Mesodermal cell (in vitro differentiated cells): Measurements from ENCODE around the gene COQ8A.
"Not testable (repeated sequence)": the region's sequence is repeated elsewhere in the genome, so short reads cannot be mapped to it uniquely, and the experiment has no call there.

Experiments
- H3K27ac ChIP-seq: 2 replicates; pipeline ENCODE4 v1.7.0; 2013; ENCODE audit warnings: mild to moderate bottlenecking, low read depth, low read length, moderate library complexity; ENCODE audit not compliant: severe bottlenecking
- H3K36me3 ChIP-seq: 2 replicates; pipeline ENCODE4 v1.7.1; 2013; ENCODE audit warnings: mild to moderate bottlenecking, low read length, moderate library complexity; ENCODE audit not compliant: control insufficient read depth, insufficient read depth
- H3K4me1 ChIP-seq: one replicate; pipeline ENCODE4 v1.7.1; 2013; ENCODE audit warnings: mild to moderate bottlenecking, low read length; ENCODE audit not compliant: insufficient read depth, control insufficient read depth, poor library complexity, severe bottlenecking
- H3K4me3 ChIP-seq: 2 replicates; pipeline ENCODE4 v1.7.0; 2013; ENCODE audit warnings: low read length, control low read depth, mild to moderate bottlenecking; ENCODE audit not compliant: insufficient read depth, poor library complexity, severe bottlenecking; ENCODE audit errors: extremely low read depth
- H3K9me3 ChIP-seq: 2 replicates; pipeline ENCODE4 v1.7.1; 2013; ENCODE audit warnings: mild to moderate bottlenecking, low read length, moderate library complexity; ENCODE audit not compliant: control insufficient read depth
- WGBS, 2 experiments: methylation state at CpG; one replicate each; pipeline ENCODE4 v1.1.5; 2013; ENCODE audit warnings: missing lambda C conversion rate in 2 of 2; ENCODE audit not compliant: insufficient coverage in 2 of 2; 5-methylcytosine and 5-hydroxymethylcytosine counted together

Gene COQ8A

DNA sequence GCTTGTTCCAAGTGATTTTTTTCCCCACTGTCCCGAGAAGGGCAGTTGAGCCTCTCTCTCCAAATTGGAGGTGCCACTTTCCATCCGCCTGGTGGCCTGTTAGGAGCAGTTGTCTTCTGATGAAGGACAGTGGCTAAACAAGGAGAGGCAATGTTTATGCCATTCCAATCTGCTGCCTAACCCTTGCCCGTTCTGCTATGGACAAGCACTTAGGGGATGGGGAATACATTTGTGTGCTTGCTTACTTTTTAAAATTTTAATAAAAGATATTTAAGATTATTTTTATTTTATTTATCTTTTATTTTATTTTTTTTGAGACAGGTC lies 12.0 kb downstream of the COQ8A start:
- Histone ChIP-seq H3K4me1 (no peaks in the 10 kb centered on the region), H3K4me3 (no peak overlapping the region), H3K27ac (no peak overlapping the region), H3K36me3 (no peaks in the 10 kb centered on the region), H3K9me3 (peaks cover 9% of the 10 kb centered on the region)
- WGBS, 2 experiments = 76 to 92% methylated on average over 2 of the region's 3 CpGs

DNA sequence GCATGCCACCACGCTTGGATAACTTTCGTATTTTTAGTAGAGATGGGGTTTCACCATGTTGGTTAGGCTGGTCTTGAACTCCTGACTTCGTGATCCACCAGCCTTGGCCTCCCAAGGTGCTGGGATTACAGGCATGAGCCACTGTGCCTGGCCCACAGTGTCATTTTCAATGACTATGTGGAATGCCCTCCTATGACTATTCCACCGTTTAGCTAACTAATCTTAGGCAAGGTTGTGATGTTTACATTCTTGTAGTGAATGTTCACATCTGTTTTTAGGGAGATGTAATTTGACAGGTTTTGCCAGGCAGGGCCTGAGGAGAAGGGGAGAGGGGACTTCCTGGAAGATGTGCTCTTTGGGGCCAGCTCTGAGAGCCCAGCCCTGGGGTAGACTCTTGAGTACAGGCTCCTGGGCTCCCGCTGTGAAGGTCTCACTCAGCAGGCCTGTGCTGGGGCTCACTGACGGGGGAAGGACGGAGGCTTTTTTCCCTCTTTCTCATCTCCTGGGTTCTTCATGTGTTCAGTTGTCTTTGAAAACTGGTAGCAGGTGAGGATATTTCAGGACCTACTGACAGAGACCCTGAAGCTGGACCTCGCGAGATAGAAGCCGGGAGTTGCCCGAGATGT lies 13.2 kb downstream of the COQ8A start:
- Histone ChIP-seq H3K9me3 (peaks cover 4% of the 10 kb centered on the region), H3K27ac (no peak overlapping the region), H3K36me3 (no peaks in the 10 kb centered on the region), H3K4me3 (no peak overlapping the region), H3K4me1 (no peaks in the 10 kb centered on the region)
- WGBS, 2 experiments = 91% methylated on average over 8 to 10 of the region's 11 CpGs

DNA sequence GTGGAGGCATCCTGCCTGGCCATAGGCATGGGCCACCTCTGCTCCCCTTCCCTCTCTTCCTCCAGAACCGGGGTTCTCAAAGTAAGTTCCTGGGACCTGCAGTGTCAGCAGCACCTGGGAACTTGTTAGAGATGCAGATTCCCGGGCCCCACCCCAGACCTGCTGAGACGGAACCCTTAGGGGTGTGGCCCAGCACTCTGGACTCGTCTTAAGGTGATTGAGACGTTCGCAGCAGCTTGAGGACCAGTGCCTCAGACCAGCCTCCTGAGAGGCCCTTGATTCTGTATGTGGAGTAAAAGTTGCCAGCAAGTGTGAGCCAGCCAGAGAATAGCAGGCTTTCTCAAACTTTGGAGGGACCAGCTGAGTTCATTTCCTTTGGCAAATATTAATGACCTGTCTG lies 14.2 kb downstream of the COQ8A start:
- no peak overlapping the region for H3K4me3 ChIP-seq
- H3K4me1 ChIP-seq = no peaks in the 10 kb centered on the region
- H3K9me3 ChIP-seq = peaks cover 4% of the 10 kb centered on the region
- WGBS, 2 experiments = 92 to 94% methylated on average over 5 to 6 of the region's 6 CpGs
- H3K36me3 ChIP-seq = no peaks in the 10 kb centered on the region
- H3K27ac ChIP-seq = no peak overlapping the region

DNA sequence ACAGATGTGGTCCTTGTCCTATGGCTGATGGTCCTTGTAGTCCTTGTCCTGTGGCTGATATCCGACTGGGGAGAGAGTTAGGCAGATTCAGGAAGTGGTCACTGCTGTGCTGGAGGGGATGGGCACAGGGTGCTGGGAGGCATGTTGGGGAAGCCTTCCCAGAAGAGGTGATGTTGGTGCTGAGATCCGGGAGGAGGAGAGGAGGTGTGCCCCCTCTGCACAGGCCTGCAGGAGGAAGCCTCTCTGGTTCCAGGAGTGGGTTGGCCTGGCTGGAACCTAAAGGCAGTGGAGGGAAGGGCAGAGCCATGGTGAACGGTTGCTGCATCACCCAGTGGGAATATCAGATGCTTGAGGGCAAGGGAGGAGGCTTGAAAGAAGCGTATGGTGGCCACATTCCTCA lies 14.7 kb downstream of the COQ8A start:
- no peaks in the 10 kb centered on the region for H3K36me3 ChIP-seq
- no peak overlapping the region for H3K27ac ChIP-seq
- peaks cover 4% of the 10 kb centered on the region for H3K9me3 ChIP-seq
- no peak overlapping the region for H3K4me3 ChIP-seq
- H3K4me1 ChIP-seq = no peaks in the 10 kb centered on the region
- 98 to 100% methylated on average over 3 of the region's 4 CpGs for WGBS, 2 experiments

DNA sequence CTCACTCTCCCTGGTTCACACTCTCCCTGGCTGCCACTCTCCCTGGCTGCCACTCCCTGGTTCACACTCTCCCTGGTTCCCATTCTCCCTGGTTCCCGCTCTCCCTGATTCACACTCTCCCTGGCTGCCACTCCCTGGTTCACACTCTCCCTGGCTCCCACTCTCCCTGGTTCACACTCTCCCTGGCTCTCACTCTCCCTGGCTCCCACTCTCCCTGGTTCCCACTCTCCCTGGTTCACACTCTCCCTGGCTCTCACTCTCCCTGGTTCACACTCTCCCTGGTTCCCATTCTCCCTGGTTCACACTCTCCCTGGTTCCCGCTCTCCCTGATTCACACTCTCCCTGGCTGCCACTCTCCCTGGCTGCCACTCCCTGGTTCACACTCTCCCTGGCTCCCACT lies 15.8 kb downstream of the COQ8A start:
- H3K36me3 ChIP-seq, H3K4me1 ChIP-seq, H3K27ac ChIP-seq, H3K9me3 ChIP-seq, H3K4me3 ChIP-seq: not testable (repeated sequence)
- 84 to 100% methylated on average over 2 of the region's 2 CpGs for WGBS, 2 experiments

DNA sequence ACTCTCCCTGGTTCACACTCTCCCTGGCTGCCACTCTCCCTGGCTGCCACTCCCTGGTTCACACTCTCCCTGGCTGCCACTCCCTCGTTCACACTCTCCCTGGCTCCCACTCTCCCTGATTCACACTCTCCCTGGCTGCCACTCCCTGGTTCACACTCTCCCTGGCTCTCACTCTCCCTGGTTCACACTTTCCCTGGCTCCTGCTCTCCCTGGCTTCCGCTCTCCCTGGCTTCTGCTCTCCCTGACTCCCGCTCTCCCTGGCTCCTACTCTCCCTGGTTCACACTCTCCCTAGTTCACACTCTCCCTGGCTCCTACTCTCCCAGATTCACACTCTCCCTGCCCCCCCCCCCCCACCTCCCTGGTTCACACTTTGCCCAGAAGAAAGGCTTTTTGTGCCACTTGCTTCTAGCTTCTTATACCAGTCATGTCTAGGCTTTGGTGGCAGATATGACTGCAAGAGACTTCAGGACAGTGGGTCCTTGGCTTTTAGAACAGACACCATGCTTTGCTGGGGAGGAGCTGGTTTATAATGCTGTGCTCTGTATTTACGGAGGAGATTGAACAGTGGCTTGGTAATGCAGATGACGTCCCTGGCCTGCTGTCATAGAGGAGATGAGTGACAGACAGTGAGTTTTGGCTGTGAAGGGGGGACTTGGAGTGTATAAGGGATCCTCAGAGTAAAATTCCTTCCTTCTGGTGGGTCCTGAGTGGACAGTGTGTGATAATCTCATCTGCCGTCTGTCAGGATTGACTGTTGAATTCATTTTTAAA lies 17.0 kb downstream of the COQ8A start:
- Histone ChIP-seq H3K9me3 (peaks cover 4% of the 10 kb centered on the region), H3K27ac (no peak overlapping the region)
- WGBS, 2 experiments = 82 to 91% methylated on average over 4 to 5 of the region's 6 CpGs

DNA sequence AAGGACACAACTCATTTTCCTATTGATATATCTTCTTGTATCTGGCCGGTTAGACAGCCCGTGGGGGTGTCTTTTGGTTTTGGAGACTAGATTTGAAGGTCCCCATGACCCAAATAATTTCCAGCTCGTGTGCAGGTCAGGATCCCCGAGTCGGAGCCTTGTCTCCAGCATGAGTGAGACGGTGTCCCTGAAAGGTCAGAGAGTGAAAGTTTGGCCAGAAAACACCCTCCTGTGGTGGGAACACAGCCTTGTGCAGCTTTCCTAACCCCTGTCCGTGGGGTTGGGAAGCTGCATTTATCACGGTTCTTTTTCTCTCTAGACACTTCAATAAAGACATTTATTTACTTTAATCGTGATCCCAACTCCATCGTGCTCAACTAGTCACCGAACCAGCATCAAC lies 17.6 kb downstream of the COQ8A start:
- WGBS, 2 experiments = 93 to 96% methylated on average over 9 to 10 of the region's 11 CpGs
- Histone ChIP-seq H3K9me3 (peaks cover 4% of the 10 kb centered on the region), H3K36me3 (no peaks in the 10 kb centered on the region), H3K27ac (no peak overlapping the region), H3K4me1 (no peaks in the 10 kb centered on the region), H3K4me3 (no peak overlapping the region)

More for the DNA sequence above, 17.0 kb downstream of the COQ8A start:
- Histone ChIP-seq H3K4me1 (no peaks in the 10 kb centered on the region), H3K4me3 (no peak overlapping the region), H3K36me3 (no peaks in the 10 kb centered on the region)

DNA sequence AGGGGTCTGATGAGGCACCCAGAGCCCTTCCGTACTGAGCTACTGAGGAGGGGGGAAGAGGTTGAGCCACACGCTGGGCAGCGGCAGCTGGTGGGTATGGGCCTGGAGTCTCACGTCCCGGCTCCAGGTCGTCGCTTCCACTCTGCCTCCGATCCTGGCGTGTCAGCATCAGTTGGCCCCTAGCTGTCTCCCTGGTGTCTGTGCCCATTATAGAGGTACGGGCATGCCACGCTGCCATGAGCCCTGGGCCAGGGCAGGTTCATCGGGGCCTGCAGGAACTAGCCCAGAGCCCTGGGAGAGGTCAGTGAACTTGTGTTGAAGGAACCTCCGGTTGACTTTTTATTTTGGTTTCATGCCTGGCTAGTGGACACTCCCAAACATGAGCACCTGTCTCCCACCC lies 18.2 kb downstream of the COQ8A start:
- no peaks in the 10 kb centered on the region for H3K4me1 ChIP-seq
- H3K9me3 ChIP-seq = peaks cover 4% of the 10 kb centered on the region
- WGBS, 2 experiments = 74 to 92% methylated on average over 9 to 11 of the region's 13 CpGs
- no peaks in the 10 kb centered on the region for H3K36me3 ChIP-seq
- no peak overlapping the region for H3K27ac ChIP-seq
- no peak overlapping the region for H3K4me3 ChIP-seq

DNA sequence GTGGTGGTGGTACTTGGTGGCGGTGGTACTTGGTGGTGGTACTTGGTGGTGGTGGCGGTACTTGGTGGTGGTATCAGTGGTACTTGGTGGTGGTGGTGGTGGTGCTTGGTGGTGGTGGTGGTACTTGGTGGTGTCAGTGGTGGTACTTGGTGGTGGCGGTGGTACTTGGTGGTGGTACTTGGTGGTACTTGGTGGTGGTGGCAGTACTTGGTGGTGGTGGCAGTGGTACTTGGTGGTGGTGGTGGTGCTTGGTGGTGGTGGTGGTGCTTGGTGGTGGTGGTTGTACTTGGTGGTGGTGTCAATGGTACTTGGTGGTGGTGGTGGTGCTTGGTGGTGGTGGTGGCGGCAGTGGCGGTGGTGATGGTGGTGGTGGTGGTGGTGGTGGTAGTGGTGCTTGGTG lies 20.2 kb downstream of the COQ8A start:
- Histone ChIP-seq H3K4me3 (no peak overlapping the region), H3K27ac (no peak overlapping the region), H3K4me1 (no peaks in the 10 kb centered on the region), H3K9me3 (no peaks in the 10 kb centered on the region), H3K36me3 (no peaks in the 10 kb centered on the region)
- 20% methylated on average over 1 of the region's 5 CpGs; no CpG with 5 or more reads in 1 of the 2 experiments for WGBS, 2 experiments

DNA sequence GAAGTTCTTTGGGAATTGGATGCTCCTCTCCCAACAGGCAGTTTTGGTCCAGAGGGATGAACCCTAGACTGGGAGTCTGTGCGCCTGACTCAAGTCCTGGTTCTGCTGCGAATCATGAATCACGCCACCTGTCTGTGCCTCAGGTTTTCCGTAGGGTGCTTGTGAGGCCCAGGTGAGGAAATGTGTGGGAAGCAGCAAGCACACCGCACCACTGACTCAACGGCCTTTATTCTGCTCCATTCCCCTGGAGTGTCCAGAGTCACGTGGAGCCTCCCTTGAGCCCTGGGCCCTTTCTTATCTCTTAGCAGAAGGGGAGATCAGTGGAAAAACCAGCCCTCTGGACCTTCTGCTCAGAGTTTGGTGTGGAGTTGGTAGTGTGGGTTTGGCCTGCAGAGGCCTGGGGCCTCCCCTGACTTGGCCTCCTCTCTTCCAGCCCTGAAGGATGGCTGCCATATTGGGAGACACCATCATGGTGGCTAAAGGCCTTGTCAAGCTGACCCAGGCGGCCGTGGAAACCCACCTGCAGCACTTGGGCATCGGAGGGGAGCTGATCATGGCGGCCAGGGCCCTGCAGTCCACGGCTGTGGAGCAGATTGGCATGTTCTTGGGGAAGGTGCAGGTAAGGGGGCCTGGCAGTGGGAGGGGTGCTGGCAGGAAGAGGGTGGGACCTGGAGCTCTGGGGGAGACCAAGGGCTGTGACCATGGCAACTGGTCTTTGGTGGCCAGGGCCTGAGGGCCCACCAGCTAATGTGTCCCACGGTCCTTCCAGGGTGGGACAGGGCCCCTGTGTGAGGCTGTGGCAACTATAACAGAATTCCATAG lies 21.1 kb downstream of the COQ8A start:
- Histone ChIP-seq H3K4me3 (no peak overlapping the region), H3K27ac (no peak overlapping the region), H3K9me3 (no peaks in the 10 kb centered on the region), H3K36me3 (no peaks in the 10 kb centered on the region), H3K4me1 (no peaks in the 10 kb centered on the region)
- WGBS, 2 experiments = 91 to 95% methylated on average over 12 to 13 of the region's 13 CpGs
